H9 (cell line): Measurements from ENCODE around the gene FXYD4. TPM values are rescaled to one million over a fixed set of nuclear protein-coding genes. Genes with fewer than 3 reads are reported as not detected.

Source experiments
- DNase-seq: peaks from one replicate; pipeline ENCODE4 v3.0.0-alpha.2; 2017
- H2AFZ ChIP-seq: one replicate; pipeline ENCODE4 v1.6.1; 2013; ENCODE audit warnings: mild to moderate bottlenecking, low read length, control low read depth, moderate library complexity
- H2AK5ac ChIP-seq: 2 replicates; pipeline ENCODE4 v1.6.1; 2013; ENCODE audit warnings: low read length, control low read depth, mixed read lengths; ENCODE audit not compliant: insufficient read length
- H2BK120ac ChIP-seq: one replicate; pipeline ENCODE4 v1.6.1; 2013; ENCODE audit warnings: low read depth, mild to moderate bottlenecking, low read length, control low read depth, inconsistent platforms; ENCODE audit not compliant: poor library complexity, severe bottlenecking
- H2BK12ac ChIP-seq: 2 replicates; pipeline ENCODE4 v1.6.1; 2013; ENCODE audit warnings: low read length, control low read depth, mixed read lengths, low read depth; ENCODE audit not compliant: insufficient read length
- H2BK15ac ChIP-seq: 2 replicates; pipeline ENCODE4 v1.6.1; 2013; ENCODE audit warnings: low read depth, low read length, control low read depth
- H2BK20ac ChIP-seq: one replicate; pipeline ENCODE4 v1.6.1; 2013; ENCODE audit warnings: low read depth, mild to moderate bottlenecking, low read length, control low read depth, inconsistent platforms; ENCODE audit not compliant: poor library complexity, severe bottlenecking
- H2BK5ac ChIP-seq: 2 replicates; pipeline ENCODE4 v1.6.1; 2013; ENCODE audit warnings: low read length, control low read depth, mixed read lengths; ENCODE audit not compliant: insufficient read length
- H3K14ac ChIP-seq: 2 replicates; pipeline ENCODE4 v1.6.1; 2013; ENCODE audit warnings: low read length, control low read depth; ENCODE audit not compliant: insufficient read depth
- H3K18ac ChIP-seq: 2 replicates; pipeline ENCODE4 v1.6.1; 2013; ENCODE audit warnings: low read depth, mild to moderate bottlenecking, mixed read lengths, low read length, control low read depth; ENCODE audit not compliant: insufficient read length
- H3K23ac ChIP-seq: 2 replicates; pipeline ENCODE4 v1.6.1; 2013; ENCODE audit warnings: low read length, control low read depth, mixed read lengths, low read depth; ENCODE audit not compliant: insufficient read length
- H3K23me2 ChIP-seq: 2 replicates; pipeline ENCODE4 v1.6.1; 2013; ENCODE audit warnings: low read depth, mild to moderate bottlenecking, mixed read lengths, low read length, control low read depth; ENCODE audit not compliant: insufficient read length, poor library complexity, severe bottlenecking
- H3K27ac ChIP-seq: 2 replicates; pipeline ENCODE4 v1.5.1; 2013; ENCODE audit warnings: low read length, control low read depth, mixed read lengths, low read depth; ENCODE audit not compliant: insufficient read length
- H3K27me3 ChIP-seq: 2 replicates; pipeline ENCODE4 v1.6.1; 2013; ENCODE audit warnings: low read length, control low read depth, inconsistent platforms; ENCODE audit not compliant: insufficient read depth
- H3K4ac ChIP-seq: 2 replicates; pipeline ENCODE4 v1.6.1; 2013; ENCODE audit warnings: low read depth, mild to moderate bottlenecking, control low read depth, inconsistent platforms, low read length, moderate library complexity
- H3K4me1 ChIP-seq: 2 replicates; pipeline ENCODE4 v1.6.1; 2013; ENCODE audit warnings: low read length, control low read depth, inconsistent platforms; ENCODE audit not compliant: insufficient read depth
- H3K4me2 ChIP-seq: 2 replicates; pipeline ENCODE4 v1.6.1; 2013; ENCODE audit warnings: low read length, control low read depth, mixed read lengths; ENCODE audit not compliant: insufficient read length, insufficient read depth
- H3K56ac ChIP-seq: 2 replicates; pipeline ENCODE4 v1.6.1; 2013; ENCODE audit warnings: low read depth, mild to moderate bottlenecking, mixed read lengths, low read length, control low read depth; ENCODE audit not compliant: insufficient read length
- H3K79me1 ChIP-seq: 2 replicates; pipeline ENCODE4 v1.6.1; 2013; ENCODE audit warnings: low read depth, mild to moderate bottlenecking, moderate library complexity, low read length, control low read depth, inconsistent platforms; ENCODE audit not compliant: insufficient read depth, poor library complexity, severe bottlenecking
- H3K79me2 ChIP-seq: 2 replicates; pipeline ENCODE4 v1.6.1; 2013; ENCODE audit warnings: low read length, control low read depth, inconsistent platforms; ENCODE audit not compliant: insufficient read depth
- H3K9ac ChIP-seq: 2 replicates; pipeline ENCODE4 v1.6.1; 2013; ENCODE audit warnings: low read length, control low read depth, mixed read lengths; ENCODE audit not compliant: insufficient read length; ENCODE audit errors: extremely low read depth
- H3K9me3 ChIP-seq: one replicate; pipeline ENCODE4 v1.6.1; 2013; ENCODE audit warnings: low read depth, low read length, inconsistent platforms; ENCODE audit not compliant: control insufficient read depth
- H3T11ph ChIP-seq: one replicate; pipeline ENCODE4 v1.6.1; 2013; ENCODE audit warnings: mild to moderate bottlenecking, low read length, control low read depth, inconsistent platforms
- H4K20me1 ChIP-seq: one replicate; pipeline ENCODE4 v1.6.1; 2013; ENCODE audit not compliant: control insufficient read depth, insufficient read length, insufficient read depth
- H4K5ac ChIP-seq: 2 replicates; pipeline ENCODE4 v1.6.1; 2013; ENCODE audit warnings: low read depth, mild to moderate bottlenecking, mixed read lengths, low read length, control low read depth; ENCODE audit not compliant: insufficient read length
- H4K8ac ChIP-seq: replicated peaks from 2 replicates; pipeline ENCODE4 v1.6.1; 2013; ENCODE audit warnings: low read length, control low read depth, mixed read lengths, low read depth; ENCODE audit not compliant: insufficient read length
- H4K91ac ChIP-seq: 2 replicates; pipeline ENCODE4 v1.6.1; 2013; ENCODE audit warnings: low read depth, mild to moderate bottlenecking, moderate library complexity, mixed read lengths, low read length, control low read depth; ENCODE audit not compliant: insufficient read length
- H3K27ac Mint-ChIP-seq, 3 experiments: 2 replicates in 2 of 3; 3 replicates in 1 of 3; pipeline ENCODE4 v1.8.0; 2020 to 2021; ENCODE audit warnings: mixed read lengths in 3 of 3, mild to moderate bottlenecking in 1 of 3, moderate library complexity in 1 of 3
- H3K27me3 Mint-ChIP-seq: 2 replicates; pipeline ENCODE4 v1.8.0; 2021; ENCODE audit warnings: low read depth, mild to moderate bottlenecking, moderate library complexity, mixed read lengths
- H3K36me3 Mint-ChIP-seq, 3 experiments: 2 replicates in 2 of 3; 3 replicates in 1 of 3; pipeline ENCODE4 v1.8.0; 2020 to 2021; ENCODE audit warnings: low read depth in 3 of 3, mixed read lengths in 3 of 3; ENCODE audit not compliant: insufficient read depth in 1 of 3
- H3K4me1 Mint-ChIP-seq, 2 experiments: 2 replicates each; pipeline ENCODE4 v1.8.0; 2020; ENCODE audit warnings: mixed read lengths in 2 of 2
- H3K4me3 Mint-ChIP-seq, 2 experiments: 2 replicates in 1 of 2; 3 replicates in 1 of 2; pipeline ENCODE4 v1.8.0; 2020 to 2021; ENCODE audit warnings: mild to moderate bottlenecking in 2 of 2, mixed read lengths in 2 of 2, moderate library complexity in 1 of 2
- H3K9me3 Mint-ChIP-seq, 2 experiments: 2 replicates in 1 of 2; 3 replicates in 1 of 2; pipeline ENCODE4 v1.8.0; 2020; ENCODE audit warnings: mild to moderate bottlenecking in 2 of 2, mixed read lengths in 2 of 2, moderate library complexity in 1 of 2
- CTCF ChIP-seq: fragments of 200-600 bp; sonication (generic); conservative IDR thresholded peaks from 3 replicates; pipeline ENCODE4 v1.8.0; 2021; ENCODE audit warnings: antibody characterized with exemption, mild to moderate bottlenecking
- WGBS: extraction: QIAGEN DNeasy Blood & Tissue Kit; methylation state at CpG from one replicate; pipeline ENCODE4 v1.1.7; 2013; ENCODE audit warnings: missing lambda C conversion rate, low lambda C conversion rate, mixed read lengths; ENCODE audit not compliant: insufficient read length; ENCODE audit errors: extremely low coverage; 5-methylcytosine and 5-hydroxymethylcytosine counted together
- total RNA-seq: library from RNA; stranded (reverse); gene quantifications from 2 replicates; pipeline ENCODE4 v1.2.1, GENCODE V29; 2021

FXYD4 gene
- total RNA-seq, 1 experiment from 2014 or later: not detected

- no peak overlapping the region for H4K8ac ChIP-seq
- H2BK12ac ChIP-seq: no peak overlapping the region
- peak overlapping the region; percentile 48 for H3K4me2 ChIP-seq
- peak overlapping the region; percentile 6; the same call in 1 of the 2 replicates for H3K14ac ChIP-seq
- no peaks in the 10 kb centered on the region for H3K79me2 ChIP-seq
- no peak overlapping the region for H2AFZ ChIP-seq
- H2BK120ac ChIP-seq: no peak overlapping the region
- H2BK15ac ChIP-seq: no peak overlapping the region
- H3K9me3 ChIP-seq: no peaks in the 10 kb centered on the region
- Mint-ChIP-seq H3K4me3 (peak overlapping the region; percentile 70 to 76), H3K4me1 (peaks cover 6% of the 10 kb centered on the region in 2 experiments), H3K27ac (peak overlapping the region; percentile 60 to 91 (median 62); a peak in 3 of 7 replicates), H3K27me3 (peaks cover 17% of the 10 kb centered on the region), H3K36me3 (peaks cover 0 to 9% (median 3%) of the 10 kb centered on the region in 3 experiments; a peak in 3 of 7 replicates), H3K9me3 (peaks cover 3 to 13% of the 10 kb centered on the region in 2 experiments; a peak in 4 of 5 replicates)
- H4K5ac ChIP-seq: no peak overlapping the region
- H4K91ac ChIP-seq: no peak overlapping the region
- H3K56ac ChIP-seq: no peak overlapping the region
- H3T11ph ChIP-seq: no peak overlapping the region
- no peak for TF ChIP-seq CTCF
- no peak overlapping the region for H2AK5ac ChIP-seq
- H2BK5ac ChIP-seq: no peak overlapping the region
- no peaks in the 10 kb centered on the region for H3K23me2 ChIP-seq
- H4K20me1 ChIP-seq: no peaks in the 10 kb centered on the region
- H3K4ac ChIP-seq: no peak overlapping the region
- no peak for DNase-seq
- H3K9ac ChIP-seq: no peak overlapping the region
- no peak overlapping the region for H3K18ac ChIP-seq
- no peaks in the 10 kb centered on the region for H3K79me1 ChIP-seq
- no peaks in the 10 kb centered on the region for H3K27me3 ChIP-seq
- no peak overlapping the region for H3K27ac ChIP-seq
- H3K23ac ChIP-seq: no peak overlapping the region
- no CpG with 5 or more reads among the region's 4 CpGs for WGBS
- no peaks in the 10 kb centered on the region for H3K4me1 ChIP-seq
- H2BK20ac ChIP-seq: no peak overlapping the region
Measured at GRCh38 chr10:43421201-43421507, 49.7 kb downstream of the FXYD4 start.
